Measurements from ENCODE around the gene FLRT1.

DNA sequence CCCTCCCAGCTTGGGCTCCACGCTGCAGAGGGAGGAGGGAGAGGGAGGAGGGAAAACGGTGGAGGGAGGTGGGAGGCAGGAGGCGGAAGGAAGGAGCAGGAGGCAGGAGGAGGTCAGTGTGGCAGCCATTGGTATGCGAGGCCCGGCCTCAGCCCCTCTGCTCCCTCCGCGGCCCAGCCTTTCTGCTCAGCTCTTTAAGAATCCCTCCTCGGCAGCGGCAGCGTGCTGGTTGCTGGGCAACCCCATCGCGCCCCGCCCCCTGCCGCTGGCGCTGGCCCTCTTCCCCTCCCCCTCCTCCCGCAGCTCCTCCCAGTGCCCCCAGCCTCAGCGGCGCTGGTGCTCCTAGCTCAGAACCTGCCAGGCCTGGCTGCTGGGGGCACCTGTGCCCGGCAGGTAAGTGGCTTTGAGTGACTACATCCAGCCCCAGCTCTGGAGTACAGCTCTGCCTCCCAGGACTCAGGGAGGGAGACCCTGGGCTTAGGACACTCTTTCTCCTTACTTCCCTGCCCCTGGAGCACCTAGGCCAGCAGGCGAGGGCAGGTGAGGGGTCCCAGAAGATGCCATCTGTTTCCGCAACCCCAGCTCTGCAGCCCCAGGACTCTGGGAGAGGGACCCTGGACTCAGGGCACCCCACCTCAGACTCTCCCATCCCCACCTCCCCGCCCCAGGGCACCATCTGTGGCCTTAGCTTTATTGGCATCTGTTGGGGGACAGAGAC is 7.2 kb upstream of the FLRT1 start:
- TF ChIP-seq, protein P1, sequence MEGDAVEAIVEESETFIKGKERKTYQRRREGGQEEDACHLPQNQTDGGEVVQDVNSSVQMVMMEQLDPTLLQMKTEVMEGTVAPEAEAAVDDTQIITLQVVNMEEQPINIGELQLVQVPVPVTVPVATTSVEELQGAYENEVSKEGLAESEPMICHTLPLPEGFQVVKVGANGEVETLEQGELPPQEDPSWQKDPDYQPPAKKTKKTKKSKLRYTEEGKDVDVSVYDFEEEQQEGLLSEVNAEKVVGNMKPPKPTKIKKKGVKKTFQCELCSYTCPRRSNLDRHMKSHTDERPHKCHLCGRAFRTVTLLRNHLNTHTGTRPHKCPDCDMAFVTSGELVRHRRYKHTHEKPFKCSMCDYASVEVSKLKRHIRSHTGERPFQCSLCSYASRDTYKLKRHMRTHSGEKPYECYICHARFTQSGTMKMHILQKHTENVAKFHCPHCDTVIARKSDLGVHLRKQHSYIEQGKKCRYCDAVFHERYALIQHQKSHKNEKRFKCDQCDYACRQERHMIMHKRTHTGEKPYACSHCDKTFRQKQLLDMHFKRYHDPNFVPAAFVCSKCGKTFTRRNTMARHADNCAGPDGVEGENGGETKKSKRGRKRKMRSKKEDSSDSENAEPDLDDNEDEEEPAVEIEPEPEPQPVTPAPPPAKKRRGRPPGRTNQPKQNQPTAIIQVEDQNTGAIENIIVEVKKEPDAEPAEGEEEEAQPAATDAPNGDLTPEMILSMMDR (IDR thresholded peaks at IDR 0.05; ENCODE audit: insufficient read depth, low read length, poor library complexity, severe bottlenecking) = no peak
- TF ChIP-seq EZH2phosphoT487 (conservative IDR thresholded peaks at IDR 0.05; ENCODE audit: low read length) = no peak

Measured in SU-DHL-6 (cell line).